HepG2 (cell line): ENCODE results near the gene RNF4. TPM values are rescaled to one million over a fixed set of nuclear protein-coding genes. Genes with fewer than 3 reads are reported as not detected.

ENCODE experiments used
- ATAC-seq: fragments of 200-7000 bp; cut with Tn5 transposase; 3 replicates; pipeline ENCODE4 v1.9.1; 2020; ENCODE audit warnings: mild to moderate bottlenecking, moderate library complexity
- BruUV-seq: library from RNA; stranded (reverse); fragments of 400-500 nt; replicated peaks from 2 replicates; lab custom pipeline; 2021; lab: Mats Ljungman, UMichigan
- CTCF ChIA-PET: fragments of 300-600 bp; formaldehyde crosslinking; extraction: SDS; loops from one replicate; lab custom pipeline; 2021; ENCODE audit warnings: low total read pairs, inconsistent platforms, low intra/inter-chr PET ratio; lab: Yijun Ruan, JAX
- POLR2A ChIA-PET: fragments of 350-600 bp; sonication (Branson Sonifier 250); formaldehyde crosslinking; loops from one replicate; lab custom pipeline; 2020; ENCODE audit warnings: antibody characterized with exemption, inconsistent platforms; lab: Yijun Ruan, JAX
- DNase-seq: peaks from one replicate; pipeline ENCODE4 v3.0.0-alpha.2; 2015; ENCODE audit warnings: low spot score
- FAIRE-seq: peaks from 3 replicates; lab custom pipeline; 2011; peaks lifted over from hg19 to GRCh38; lab: Jason Lieb, UNC
- H2AFZ ChIP-seq: one replicate; pipeline ENCODE4 v1.6.1; 2011; ENCODE audit warnings: low read length, inconsistent platforms
- H3K27ac ChIP-seq: fragments of 300-600 bp; 3 replicates; pipeline ENCODE4 v1.8.0; 2011; ENCODE audit warnings: mixed run types, mild to moderate bottlenecking, mixed read lengths, low read length, inconsistent platforms; ENCODE audit not compliant: insufficient read depth; ENCODE audit errors: extremely low read length
- H3K27me3 ChIP-seq, 2 experiments: fragments of 200-600 bp in 1 of 2; 2 replicates in 1 of 2; 3 replicates in 1 of 2; pipeline versions ENCODE4 v1.6.0 to v1.8.0; 2011; ENCODE audit warnings: low read length in 2 of 2, mild to moderate bottlenecking in 2 of 2, moderate library complexity in 2 of 2, inconsistent platforms in 1 of 2; ENCODE audit not compliant: insufficient read depth in 2 of 2, control insufficient read depth in 1 of 2
- H3K36me3 ChIP-seq, 2 experiments: fragments of 200-600 bp in 1 of 2; replicated peaks in 1 of 2; 2 replicates in 1 of 2; 3 replicates in 1 of 2; pipeline versions ENCODE4 v1.5.1 to v1.8.0; 2011; ENCODE audit warnings: low read length in 2 of 2, inconsistent platforms in 1 of 2; ENCODE audit not compliant: insufficient read depth in 2 of 2, control insufficient read depth in 1 of 2
- H3K4me1 ChIP-seq: 2 replicates; pipeline ENCODE4 v1.5.1; 2012; ENCODE audit warnings: low read length, inconsistent platforms; ENCODE audit not compliant: insufficient read depth
- H3K4me2 ChIP-seq: 2 replicates; pipeline ENCODE4 v1.6.0; 2011; ENCODE audit warnings: low read depth, low read length, inconsistent platforms
- H3K4me3 ChIP-seq, 3 experiments: fragments of 200-600 bp in 1 of 3; sonication (generic), shearing (Covaris generic) in 1 of 3; replicated peaks in 1 of 3; 2 replicates each; pipeline ENCODE4 v1.5.1; 2011 to 2016; ENCODE audit warnings: low read length in 3 of 3, inconsistent platforms in 2 of 3, low read depth in 2 of 3, mild to moderate bottlenecking in 2 of 3, control low read depth in 1 of 3, mixed read lengths in 1 of 3; ENCODE audit not compliant: insufficient read depth in 1 of 3
- H3K79me2 ChIP-seq: one replicate; pipeline ENCODE4 v1.6.1; 2011; ENCODE audit warnings: low read length, inconsistent platforms; ENCODE audit not compliant: insufficient read depth
- H3K9ac ChIP-seq: 2 replicates; pipeline ENCODE4 v1.6.0; 2011; ENCODE audit warnings: mild to moderate bottlenecking, low read depth, low read length, inconsistent platforms; ENCODE audit not compliant: insufficient read depth
- H3K9me3 ChIP-seq: 2 replicates; pipeline ENCODE4 v1.5.1; 2012; ENCODE audit warnings: mild to moderate bottlenecking, low read length
- H4K20me1 ChIP-seq: 2 replicates; pipeline ENCODE4 v1.6.0; 2011; ENCODE audit warnings: inconsistent platforms, mild to moderate bottlenecking, low read length, moderate library complexity; ENCODE audit not compliant: insufficient read depth
- AKNA ChIP-seq: sonication (generic); formaldehyde crosslinking; IDR thresholded peaks from 2 replicates; pipeline ENCODE4 v1.4.0; 2020; ENCODE audit warnings: missing genetic modification reagents, borderline replicate concordance
- CREB1 ChIP-seq, 2 experiments: fragments of 450-650 bp in 1 of 2; IDR thresholded peaks; 2 replicates each; pipeline ENCODE4 v1.6.1; 2016 to 2017; ENCODE audit warnings: control low read depth in 1 of 2, mild to moderate bottlenecking in 1 of 2, missing compliant biosample characterization in 1 of 2, missing genetic modification characterization in 1 of 2
- IRF2 ChIP-seq: IDR thresholded peaks from 2 replicates; pipeline ENCODE4 v1.6.1; 2018; ENCODE audit warnings: missing genetic modification reagents, missing compliant biosample characterization
- SNAPC4 ChIP-seq: sonication (generic); formaldehyde crosslinking; IDR thresholded peaks from 2 replicates; pipeline ENCODE4 v1.4.0; 2020; ENCODE audit warnings: mild to moderate bottlenecking, missing genetic modification reagents
- USF2 ChIP-seq, 2 experiments: sonication (generic) in 1 of 2; formaldehyde crosslinking in 1 of 2; IDR thresholded peaks; 2 replicates each; pipeline versions ENCODE4 v1.5.1 to v1.6.1; 2011 to 2020; ENCODE audit warnings: borderline replicate concordance in 1 of 2, low read depth in 1 of 2, low read length in 1 of 2, mild to moderate bottlenecking in 1 of 2, missing genetic modification reagents in 1 of 2, moderate library complexity in 1 of 2
- ZNF446 ChIP-seq: sonication (generic); formaldehyde crosslinking; IDR thresholded peaks from 2 replicates; pipeline ENCODE4 v1.5.0; 2020; ENCODE audit warnings: mild to moderate bottlenecking, missing genetic modification reagents
- ZNF720 ChIP-seq: sonication (generic); formaldehyde crosslinking; IDR thresholded peaks from 2 replicates; pipeline ENCODE4 v1.4.0; 2020; ENCODE audit warnings: missing genetic modification reagents
- ZNF800 ChIP-seq: sonication (generic); formaldehyde crosslinking; IDR thresholded peaks from 2 replicates; pipeline ENCODE4 v1.4.0; 2020; ENCODE audit warnings: missing genetic modification reagents
- WGBS: methylation state at CpG from one replicate; pipeline ENCODE4 v1.1.6; 2017; ENCODE audit warnings: low lambda C conversion rate; 5-methylcytosine and 5-hydroxymethylcytosine counted together
- in situ Hi-C: cut with HindIII; loops from 2 replicates; pipeline ENCODE4 v1.10.0; 2017; ENCODE audit warnings: low pct_unique_long_range_greater_than_20kb; ENCODE audit not compliant: extremely low pct_ligation_motif_present
- intact Hi-C: fragments of 100-400 bp; cut with micrococcal nuclease; formaldehyde crosslinking; loops from one replicate; pipeline ENCODE4 v1.10.0; 2022; ENCODE audit not compliant: unreplicated experiment
- polyA plus RNA-seq, 8 experiments: library from polyadenylated mRNA; depleted of rRNA in 3 of 8; stranded (reverse) in 7 of 8; unstranded in 1 of 8; fragments of >200 nt; fragmentation: Illumina TruSeq in 4 of 8; extraction: Trizol in 4 of 8; gene quantifications; 2 replicates each; pipeline versions ENCODE4 v1.2.1 to v1.2.3, GENCODE V29; 2011 to 2016; ENCODE audit warnings: low read depth in 4 of 8, missing spikeins in 1 of 8, mixed read lengths in 1 of 8; ENCODE audit not compliant: insufficient read depth in 1 of 8
- total RNA-seq, 5 experiments: library from RNA; depleted of rRNA; stranded (reverse); fragments of >200 nt; fragmentation: Illumina TruSeq; extraction: Trizol; gene quantifications; 2 replicates each; pipeline ENCODE4 v1.2.3, GENCODE V29; 2016; ENCODE audit warnings: low read depth in 1 of 5

RNF4 gene
- total and polyA plus RNA-seq, 2 of the 13 experiments (the other 11 are each of a cell fraction or from before 2014, with no cell fraction given), result 38.1 to 45.1 TPM

GRCh38 chr4:2425386-2426068, 43.4 kb upstream of the RNF4 start:
- Histone ChIP-seq H3K79me2 (no peaks in the 10 kb centered on the region), H3K4me1 (peaks cover 11% of the 10 kb centered on the region), H3K9me3 (no peaks in the 10 kb centered on the region), H3K36me3 (no peaks in the 10 kb centered on the region), H3K9ac (no peak overlapping the region), H3K4me3 (no peak overlapping the region), H4K20me1 (no peaks in the 10 kb centered on the region), H3K27me3 (peaks cover 8 to 76% of the 10 kb centered on the region in 2 experiments; a peak in 4 of 5 replicates), H3K27ac (no peak overlapping the region), H3K4me2 (no peak overlapping the region), H2AFZ (no peak overlapping the region)
- FAIRE-seq (no peak), ATAC-seq (no peak), DNase-seq (no peak)
- in situ Hi-C loops, result no loop called here
- ChIA-PET POLR2A (no interaction called here), CTCF (no interaction called here)
- WGBS, result 0% methylated on average over 1 of the region's 13 CpGs
- no TSS peak for BruUV-seq
- intact Hi-C loops, result no loop called here
- TF ChIP-seq IRF2 (CRISPR knock-in tag) (no peak), AKNA (CRISPR knock-in tag) (no peak), CREB1 (IDR thresholded peaks at IDR 0.05) (no peak), CREB1 (CRISPR knock-in tag; IDR thresholded peaks at IDR 0.05) (no peak), ZNF446 (CRISPR knock-in tag) (no peak), ZNF720 (CRISPR knock-in tag) (no peak), USF2 (IDR thresholded peaks at IDR 0.05; ENCODE audit: low read depth, low read length) (no peak), USF2 (CRISPR knock-in tag; IDR thresholded peaks at IDR 0.05; ENCODE audit: borderline replicate concordance) (no peak), SNAPC4 (CRISPR knock-in tag) (no peak), ZNF800 (no peak)
